Mucosa of descending colon (tissue), 3 donors: Measurements from ENCODE around the gene AP2A2. TPM values are rescaled to one million over a fixed set of nuclear protein-coding genes. Genes with fewer than 3 reads are reported as not detected.

Source experiments
- ATAC-seq: fragments of 200-7000 bp; cut with Tn5 transposase; one replicate; pipeline ENCODE4 v1.9.1; 2020; ENCODE audit warnings: mild to moderate bottlenecking, moderate library complexity
- DNase-seq, 3 donors: peaks; one replicate each; pipeline ENCODE4 v3.0.0-alpha.2; 2020
- H3K36me3 ChIP-seq: fragments of 200-600 bp; one replicate; pipeline ENCODE4 v1.8.0; 2021; ENCODE audit warnings: low read depth, mild to moderate bottlenecking
- H3K4me1 ChIP-seq: fragments of 200-600 bp; one replicate; pipeline ENCODE4 v1.8.0; 2021; ENCODE audit warnings: low read depth, mild to moderate bottlenecking
- H3K4me3 ChIP-seq: fragments of 200-600 bp; one replicate; pipeline ENCODE4 v1.8.0; 2021; ENCODE audit warnings: mild to moderate bottlenecking
- H3K9me3 ChIP-seq: fragments of 200-600 bp; one replicate; pipeline ENCODE4 v1.8.0; 2021; ENCODE audit warnings: mild to moderate bottlenecking
- CTCF ChIP-seq: fragments of 200-600 bp; IDR thresholded peaks from one replicate; pipeline ENCODE4 v1.8.0; 2022; ENCODE audit warnings: antibody characterized with exemption, mild to moderate bottlenecking
- intact Hi-C, 2 donors: fragments of 100-400 bp; cut with DNase I in 1 of 2; cut with micrococcal nuclease in 1 of 2; formaldehyde crosslinking; loops; one replicate each; pipeline versions ENCODE4 v1.11.0 to v1.11.1; 2022; cut with DNase I, micrococcal nuclease
- total RNA-seq, 3 donors: library from RNA; stranded (reverse); fragmentation: NEBNext Ultra II Directional in 2 of 3; extraction: Animal tissue kit (Norgen Biotek cat#: 25700) in 2 of 3; gene quantifications; one replicate each; pipeline versions ENCODE4 v1.2.1 to v1.2.4, GENCODE V29; 2021 to 2023
- donor health status: DM: no; HTN: no; CAD: no; lungs with moderate emphysema.
- donor health status: DM: no; HTN: no; CAD: no.
- donor health status: DM: no; HTN: yes; CAD: no.

Gene AP2A2
- total RNA-seq, 3 donors from 2014 or later: 68.8 to 105 (median 99.5) TPM

- H3K9me3 ChIP-seq: no peaks in the 10 kb centered on the region
- intact Hi-C loops: no loop called here
- H3K4me1 ChIP-seq: peaks cover 22% of the 10 kb centered on the region
- DNase-seq (peak in 2 of 3 donors; percentile 21 to 32), ATAC-seq (no peak)
- TF ChIP-seq CTCF: no peak
- H3K36me3 ChIP-seq: no peaks in the 10 kb centered on the region
- H3K4me3 ChIP-seq: no peak overlapping the region
Measured at GRCh38 chr11:1047595-1048156, 122.0 kb downstream of the AP2A2 start.

GRCh38 chr11:1048375-1049070 is 122.9 kb downstream of the AP2A2 start:
- peak in 2 of 3 donors; percentile 14 to 43 for DNase-seq
- intact Hi-C loops: no loop called here
- TF ChIP-seq CTCF: no peak

GRCh38 chr11:1049071-1049405 is 123.4 kb downstream of the AP2A2 start:
- no peak for TF ChIP-seq CTCF
- intact Hi-C loops: no loop called here
- no peaks in the 10 kb centered on the region for H3K9me3 ChIP-seq
- no peaks in the 10 kb centered on the region for H3K36me3 ChIP-seq
- H3K4me3 ChIP-seq: no peak overlapping the region
- peak in 2 of 3 donors; percentile 29 to 39 for DNase-seq
- no peak for ATAC-seq
- peaks cover 35% of the 10 kb centered on the region for H3K4me1 ChIP-seq

More at GRCh38 chr11:1048375-1049070, 122.9 kb downstream of the AP2A2 start:
- H3K36me3 ChIP-seq: no peaks in the 10 kb centered on the region
- no peak overlapping the region for H3K4me3 ChIP-seq
- H3K9me3 ChIP-seq: no peaks in the 10 kb centered on the region
- peaks cover 30% of the 10 kb centered on the region for H3K4me1 ChIP-seq
- ATAC-seq: no peak

- Histone ChIP-seq H3K9me3 (no peaks in the 10 kb centered on the region), H3K36me3 (no peaks in the 10 kb centered on the region), H3K4me3 (no peak overlapping the region), H3K4me1 (peaks cover 36% of the 10 kb centered on the region)
- no peak for ATAC-seq
- intact Hi-C loops: no loop called here
- peak in 2 of 3 donors; percentile 44 to 58 for DNase-seq
- no peak for TF ChIP-seq CTCF
Measured at GRCh38 chr11:1049431-1049891, 123.8 kb downstream of the AP2A2 start.

- DNase-seq (peak in 2 of 3 donors; percentile 40 to 48), ATAC-seq (no peak)
- Histone ChIP-seq H3K9me3 (no peaks in the 10 kb centered on the region), H3K36me3 (no peaks in the 10 kb centered on the region), H3K4me1 (peaks cover 32% of the 10 kb centered on the region), H3K4me3 (no peak overlapping the region)
- no peak for TF ChIP-seq CTCF
- intact Hi-C loops: loop anchor here in 1 of 2 donors (5.0 kb wide), 1 partner anchor 203 kb away; no protein-coding TSS in a partner anchor
Measured at GRCh38 chr11:1049911-1050580, 124.4 kb downstream of the AP2A2 start.
